Measurements from ENCODE around the gene PLXDC1.

PLXDC1 gene

DNA sequence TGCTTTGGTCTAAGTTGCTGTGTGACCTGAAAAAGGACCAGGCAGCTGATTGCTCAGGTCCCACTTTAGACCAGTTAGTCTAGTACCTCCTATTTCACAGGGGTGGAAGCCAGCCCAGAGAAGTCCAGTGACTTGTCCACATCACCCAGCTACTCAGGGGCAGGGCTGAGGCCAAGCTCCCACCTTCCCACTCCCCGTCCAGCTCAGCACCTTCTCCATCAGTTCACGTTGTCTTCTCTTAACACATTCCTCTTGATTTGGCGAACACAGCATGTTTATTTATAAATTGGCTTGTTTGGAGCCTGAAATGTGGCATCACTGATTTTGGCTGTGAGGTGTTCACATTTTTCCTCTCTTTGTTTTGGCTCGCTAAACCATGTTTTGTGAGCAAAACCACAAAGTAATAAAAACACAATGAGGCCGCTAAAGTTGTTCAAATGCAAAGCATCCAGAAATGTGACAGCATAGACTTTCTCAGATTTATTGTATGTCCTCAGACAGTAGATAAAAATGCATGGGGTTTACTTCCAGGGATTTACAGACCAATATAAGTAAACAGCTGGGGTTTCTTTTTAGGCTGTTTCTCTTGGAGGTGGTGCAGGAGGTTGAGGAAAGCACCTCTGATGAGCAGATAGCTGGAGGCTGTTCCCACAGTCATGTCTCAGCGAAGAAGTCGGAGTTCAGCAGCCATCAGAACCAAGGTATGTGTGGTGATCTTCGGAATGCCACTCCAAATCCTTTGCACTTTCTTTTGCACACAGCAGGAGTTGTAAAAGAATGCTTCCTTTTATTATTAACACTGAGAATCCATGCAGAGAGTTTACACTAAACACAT, 88.4 kb downstream of the PLXDC1 start:
- ATAC-seq, result no peak

DNA sequence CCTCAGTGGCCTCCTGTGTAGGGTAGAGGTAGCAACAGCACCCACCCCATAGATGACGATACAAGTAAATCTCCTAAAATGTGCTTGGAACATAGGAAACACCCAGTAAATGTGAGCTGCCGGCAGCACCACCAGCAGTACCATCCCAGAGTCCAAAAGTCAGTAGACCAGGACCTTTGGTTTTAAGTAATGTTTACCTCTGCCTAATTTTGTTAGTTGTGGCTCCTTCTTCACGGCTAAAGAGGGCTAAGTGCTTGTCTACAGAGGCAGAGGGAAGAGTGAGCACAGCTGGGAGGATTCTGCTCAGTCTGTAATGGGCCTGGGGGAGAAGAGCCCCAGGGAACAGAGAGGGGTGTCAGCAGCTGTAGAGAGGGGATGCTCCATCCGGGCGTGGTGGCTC, 92.9 kb downstream of the PLXDC1 start:
- ATAC-seq, result no peak
- no peak for TF ChIP-seq ZFP30 (CRISPR knock-in tag; IDR thresholded peaks at IDR 0.05)
- TF ChIP-seq, protein P1, sequence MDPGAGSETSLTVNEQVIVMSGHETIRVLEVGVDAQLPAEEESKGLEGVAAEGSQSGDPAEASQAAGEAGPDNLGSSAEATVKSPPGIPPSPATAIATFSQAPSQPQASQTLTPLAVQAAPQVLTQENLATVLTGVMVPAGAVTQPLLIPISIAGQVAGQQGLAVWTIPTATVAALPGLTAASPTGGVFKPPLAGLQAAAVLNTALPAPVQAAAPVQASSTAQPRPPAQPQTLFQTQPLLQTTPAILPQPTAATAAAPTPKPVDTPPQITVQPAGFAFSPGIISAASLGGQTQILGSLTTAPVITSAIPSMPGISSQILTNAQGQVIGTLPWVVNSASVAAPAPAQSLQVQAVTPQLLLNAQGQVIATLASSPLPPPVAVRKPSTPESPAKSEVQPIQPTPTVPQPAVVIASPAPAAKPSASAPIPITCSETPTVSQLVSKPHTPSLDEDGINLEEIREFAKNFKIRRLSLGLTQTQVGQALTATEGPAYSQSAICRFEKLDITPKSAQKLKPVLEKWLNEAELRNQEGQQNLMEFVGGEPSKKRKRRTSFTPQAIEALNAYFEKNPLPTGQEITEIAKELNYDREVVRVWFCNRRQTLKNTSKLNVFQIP (CRISPR knock-in tag; IDR thresholded peaks at IDR 0.05; ENCODE audit: borderline replicate concordance, low read depth), result no peak
- no peak for TF ChIP-seq ZC3H10 (CRISPR knock-in tag; IDR thresholded peaks at IDR 0.05)
- TF ChIP-seq TOX (CRISPR knock-in tag; IDR thresholded peaks at IDR 0.05; ENCODE audit: borderline replicate concordance), result no peak
- TF ChIP-seq TCF4 (CRISPR knock-in tag; IDR thresholded peaks at IDR 0.05; ENCODE audit: borderline replicate concordance), result no peak
- TF ChIP-seq ZNF8 (CRISPR knock-in tag; IDR thresholded peaks at IDR 0.05), result no peak
- TF ChIP-seq CSDC2 (CRISPR knock-in tag; IDR thresholded peaks at IDR 0.05), result no peak
- no peak for TF ChIP-seq OSR1 (CRISPR knock-in tag; IDR thresholded peaks at IDR 0.05)
- TF ChIP-seq, protein P2, sequence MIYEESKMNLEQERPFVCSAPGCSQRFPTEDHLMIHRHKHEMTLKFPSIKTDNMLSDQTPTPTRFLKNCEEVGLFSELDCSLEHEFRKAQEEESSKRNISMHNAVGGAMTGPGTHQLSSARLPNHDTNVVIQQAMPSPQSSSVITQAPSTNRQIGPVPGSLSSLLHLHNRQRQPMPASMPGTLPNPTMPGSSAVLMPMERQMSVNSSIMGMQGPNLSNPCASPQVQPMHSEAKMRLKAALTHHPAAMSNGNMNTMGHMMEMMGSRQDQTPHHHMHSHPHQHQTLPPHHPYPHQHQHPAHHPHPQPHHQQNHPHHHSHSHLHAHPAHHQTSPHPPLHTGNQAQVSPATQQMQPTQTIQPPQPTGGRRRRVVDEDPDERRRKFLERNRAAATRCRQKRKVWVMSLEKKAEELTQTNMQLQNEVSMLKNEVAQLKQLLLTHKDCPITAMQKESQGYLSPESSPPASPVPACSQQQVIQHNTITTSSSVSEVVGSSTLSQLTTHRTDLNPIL (CRISPR knock-in tag; IDR thresholded peaks at IDR 0.05; ENCODE audit: low read depth), result no peak
- TF ChIP-seq GLIS3 (CRISPR knock-in tag; IDR thresholded peaks at IDR 0.05), result no peak
- TF ChIP-seq, protein P3, sequence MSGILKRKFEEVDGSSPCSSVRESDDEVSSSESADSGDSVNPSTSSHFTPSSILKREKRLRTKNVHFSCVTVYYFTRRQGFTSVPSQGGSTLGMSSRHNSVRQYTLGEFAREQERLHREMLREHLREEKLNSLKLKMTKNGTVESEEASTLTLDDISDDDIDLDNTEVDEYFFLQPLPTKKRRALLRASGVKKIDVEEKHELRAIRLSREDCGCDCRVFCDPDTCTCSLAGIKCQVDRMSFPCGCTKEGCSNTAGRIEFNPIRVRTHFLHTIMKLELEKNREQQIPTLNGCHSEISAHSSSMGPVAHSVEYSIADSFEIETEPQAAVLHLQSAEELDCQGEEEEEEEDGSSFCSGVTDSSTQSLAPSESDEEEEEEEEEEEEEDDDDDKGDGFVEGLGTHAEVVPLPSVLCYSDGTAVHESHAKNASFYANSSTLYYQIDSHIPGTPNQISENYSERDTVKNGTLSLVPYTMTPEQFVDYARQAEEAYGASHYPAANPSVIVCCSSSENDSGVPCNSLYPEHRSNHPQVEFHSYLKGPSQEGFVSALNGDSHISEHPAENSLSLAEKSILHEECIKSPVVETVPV (CRISPR knock-in tag; IDR thresholded peaks at IDR 0.05), result no peak

More for the DNA sequence above, 88.4 kb downstream of the PLXDC1 start:
- TF ChIP-seq GLIS3 (CRISPR knock-in tag; IDR thresholded peaks at IDR 0.05) (no peak), ESRRG (CRISPR knock-in tag; IDR thresholded peaks at IDR 0.05) (no peak), ZFP3 (CRISPR knock-in tag; IDR thresholded peaks at IDR 0.05) (no peak), ZNF8 (CRISPR knock-in tag; IDR thresholded peaks at IDR 0.05) (no peak), ZFP30 (CRISPR knock-in tag; IDR thresholded peaks at IDR 0.05) (no peak), ARNTL (CRISPR knock-in tag; IDR thresholded peaks at IDR 0.05; ENCODE audit: borderline replicate concordance, low read depth) (no peak), OSR1 (CRISPR knock-in tag; IDR thresholded peaks at IDR 0.05) (no peak), TCF4 (CRISPR knock-in tag; IDR thresholded peaks at IDR 0.05; ENCODE audit: borderline replicate concordance) (no peak), TOX (CRISPR knock-in tag; IDR thresholded peaks at IDR 0.05; ENCODE audit: borderline replicate concordance) (no peak), CSDC2 (CRISPR knock-in tag; IDR thresholded peaks at IDR 0.05) (no peak), ZNF70 (CRISPR knock-in tag; IDR thresholded peaks at IDR 0.05) (no peak), PPARA (CRISPR knock-in tag; IDR thresholded peaks at IDR 0.05; ENCODE audit: borderline replicate concordance) (no peak), ZC3H10 (CRISPR knock-in tag; IDR thresholded peaks at IDR 0.05) (no peak)
- TF ChIP-seq, protein P1 (CRISPR knock-in tag; IDR thresholded peaks at IDR 0.05; ENCODE audit: borderline replicate concordance, low read depth), result no peak
- TF ChIP-seq, protein P4, sequence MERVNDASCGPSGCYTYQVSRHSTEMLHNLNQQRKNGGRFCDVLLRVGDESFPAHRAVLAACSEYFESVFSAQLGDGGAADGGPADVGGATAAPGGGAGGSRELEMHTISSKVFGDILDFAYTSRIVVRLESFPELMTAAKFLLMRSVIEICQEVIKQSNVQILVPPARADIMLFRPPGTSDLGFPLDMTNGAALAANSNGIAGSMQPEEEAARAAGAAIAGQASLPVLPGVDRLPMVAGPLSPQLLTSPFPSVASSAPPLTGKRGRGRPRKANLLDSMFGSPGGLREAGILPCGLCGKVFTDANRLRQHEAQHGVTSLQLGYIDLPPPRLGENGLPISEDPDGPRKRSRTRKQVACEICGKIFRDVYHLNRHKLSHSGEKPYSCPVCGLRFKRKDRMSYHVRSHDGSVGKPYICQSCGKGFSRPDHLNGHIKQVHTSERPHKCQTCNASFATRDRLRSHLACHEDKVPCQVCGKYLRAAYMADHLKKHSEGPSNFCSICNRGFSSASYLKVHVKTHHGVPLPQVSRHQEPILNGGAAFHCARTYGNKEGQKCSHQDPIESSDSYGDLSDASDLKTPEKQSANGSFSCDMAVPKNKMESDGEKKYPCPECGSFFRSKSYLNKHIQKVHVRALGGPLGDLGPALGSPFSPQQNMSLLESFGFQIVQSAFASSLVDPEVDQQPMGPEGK (CRISPR knock-in tag; IDR thresholded peaks at IDR 0.05; ENCODE audit: borderline replicate concordance), result no peak
- TF ChIP-seq, protein P2 (CRISPR knock-in tag; IDR thresholded peaks at IDR 0.05; ENCODE audit: low read depth), result no peak
- TF ChIP-seq, protein P3 (CRISPR knock-in tag; IDR thresholded peaks at IDR 0.05), result no peak
- TF ChIP-seq, protein P5, sequence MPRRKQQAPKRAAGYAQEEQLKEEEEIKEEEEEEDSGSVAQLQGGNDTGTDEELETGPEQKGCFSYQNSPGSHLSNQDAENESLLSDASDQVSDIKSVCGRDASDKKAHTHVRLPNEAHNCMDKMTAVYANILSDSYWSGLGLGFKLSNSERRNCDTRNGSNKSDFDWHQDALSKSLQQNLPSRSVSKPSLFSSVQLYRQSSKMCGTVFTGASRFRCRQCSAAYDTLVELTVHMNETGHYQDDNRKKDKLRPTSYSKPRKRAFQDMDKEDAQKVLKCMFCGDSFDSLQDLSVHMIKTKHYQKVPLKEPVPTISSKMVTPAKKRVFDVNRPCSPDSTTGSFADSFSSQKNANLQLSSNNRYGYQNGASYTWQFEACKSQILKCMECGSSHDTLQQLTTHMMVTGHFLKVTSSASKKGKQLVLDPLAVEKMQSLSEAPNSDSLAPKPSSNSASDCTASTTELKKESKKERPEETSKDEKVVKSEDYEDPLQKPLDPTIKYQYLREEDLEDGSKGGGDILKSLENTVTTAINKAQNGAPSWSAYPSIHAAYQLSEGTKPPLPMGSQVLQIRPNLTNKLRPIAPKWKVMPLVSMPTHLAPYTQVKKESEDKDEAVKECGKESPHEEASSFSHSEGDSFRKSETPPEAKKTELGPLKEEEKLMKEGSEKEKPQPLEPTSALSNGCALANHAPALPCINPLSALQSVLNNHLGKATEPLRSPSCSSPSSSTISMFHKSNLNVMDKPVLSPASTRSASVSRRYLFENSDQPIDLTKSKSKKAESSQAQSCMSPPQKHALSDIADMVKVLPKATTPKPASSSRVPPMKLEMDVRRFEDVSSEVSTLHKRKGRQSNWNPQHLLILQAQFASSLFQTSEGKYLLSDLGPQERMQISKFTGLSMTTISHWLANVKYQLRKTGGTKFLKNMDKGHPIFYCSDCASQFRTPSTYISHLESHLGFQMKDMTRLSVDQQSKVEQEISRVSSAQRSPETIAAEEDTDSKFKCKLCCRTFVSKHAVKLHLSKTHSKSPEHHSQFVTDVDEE (CRISPR knock-in tag; IDR thresholded peaks at IDR 0.05), result no peak

Measured in SK-N-SH treated with all-trans-retinoic acid at 6 μM for 48 hours (cell line).